Right renal cortex interstitium (tissue), 3 donors: ENCODE data around the gene CPNE4. TPM values are rescaled to one million over a fixed set of nuclear protein-coding genes. Genes with fewer than 3 reads are reported as not detected.

Experiments
- DNase-seq, 3 donors: peaks; one replicate each; pipeline ENCODE4 v3.0.0-alpha.2; 2013; ENCODE audit warnings: low read depth in 3 of 3, low spot score in 2 of 3
- polyA plus RNA-seq, 3 donors: library from polyadenylated mRNA; unstranded; fragments of 120-200 nt; gene quantifications; one replicate each; pipeline ENCODE4 v1.2.1, GENCODE V29; 2013; ENCODE audit not compliant: insufficient read length in 3 of 3

The CPNE4 gene
- polyA plus RNA-seq, 3 donors: 0.19 to 0.42 (median 0.28) TPM

GRCh38 chr3:131747466-131747865 is 287.3 kb downstream of the CPNE4 start:
- DNase-seq: no peak

- no peak for DNase-seq
Measured at GRCh38 chr3:131744765-131745164, 290.0 kb downstream of the CPNE4 start.

- no peak for DNase-seq
Measured at GRCh38 chr3:131743126-131743525, 291.7 kb downstream of the CPNE4 start.

GRCh38 chr3:131739211-131739610 is 295.6 kb downstream of the CPNE4 start:
- no peak for DNase-seq

- no peak for DNase-seq
Measured at GRCh38 chr3:131738095-131738494, 296.7 kb downstream of the CPNE4 start.

- DNase-seq: no peak
Measured at GRCh38 chr3:131735544-131735943, 299.3 kb downstream of the CPNE4 start.

GRCh38 chr3:131735116-131735515 is 299.7 kb downstream of the CPNE4 start:
- DNase-seq: no peak

- DNase-seq: no peak
Measured at GRCh38 chr3:131733086-131733841, 301.6 kb downstream of the CPNE4 start.

- no peak for DNase-seq
Measured at GRCh38 chr3:131731709-131732108, 303.1 kb downstream of the CPNE4 start.

GRCh38 chr3:131730581-131730980 is 304.2 kb downstream of the CPNE4 start:
- DNase-seq: no peak

- DNase-seq: no peak
Measured at GRCh38 chr3:131729643-131730017, 305.2 kb downstream of the CPNE4 start.

GRCh38 chr3:131728898-131729642 is 305.7 kb downstream of the CPNE4 start:
- no peak for DNase-seq

GRCh38 chr3:131725414-131725813 is 309.4 kb downstream of the CPNE4 start:
- DNase-seq: no peak

- DNase-seq: no peak
Measured at GRCh38 chr3:131723343-131723742, 311.5 kb downstream of the CPNE4 start.

GRCh38 chr3:131717493-131717892 is 317.3 kb downstream of the CPNE4 start:
- no peak for DNase-seq

GRCh38 chr3:131716943-131717342 is 317.9 kb downstream of the CPNE4 start:
- DNase-seq: no peak

- no peak for DNase-seq
Measured at GRCh38 chr3:131716007-131716406, 318.8 kb downstream of the CPNE4 start.

GRCh38 chr3:131714585-131715220 is 320.1 kb downstream of the CPNE4 start:
- DNase-seq: no peak

- DNase-seq: no peak
Measured at GRCh38 chr3:131713416-131714123, 321.2 kb downstream of the CPNE4 start.

- no peak for DNase-seq
Measured at GRCh38 chr3:131712662-131713061, 322.2 kb downstream of the CPNE4 start.

- no peak for DNase-seq
Measured at GRCh38 chr3:131711114-131711768, 323.6 kb downstream of the CPNE4 start.
